Smooth muscle cell (in vitro differentiated cells): Measurements from ENCODE around the gene MIPEP. TPM values are rescaled to one million over a fixed set of nuclear protein-coding genes. Genes with fewer than 3 reads are reported as not detected.

Experiments used
- DNase-seq: peaks from one replicate; lab custom pipeline; 2025; ENCODE audit not compliant: unreplicated experiment; lab: John Stamatoyannopoulos, UW
- H2AFZ ChIP-seq: fragments of 200-600 bp; sonication (generic); 2 replicates; pipeline ENCODE4 v1.6.0; 2016; ENCODE audit warnings: antibody characterized with exemption, low read depth, mild to moderate bottlenecking
- H3F3A ChIP-seq: fragments of 200-600 bp; sonication (generic); 2 replicates; pipeline ENCODE4 v1.6.0; 2017; ENCODE audit warnings: antibody characterized with exemption, low read depth
- H3K27ac ChIP-seq: fragments of 200-600 bp; sonication (generic); 2 replicates; pipeline ENCODE4 v1.5.1; 2016; ENCODE audit warnings: low read depth, mild to moderate bottlenecking
- H3K27me3 ChIP-seq: fragments of 200-600 bp; sonication (generic); 2 replicates; pipeline ENCODE4 v1.6.1; 2016; ENCODE audit warnings: low read depth, mild to moderate bottlenecking
- H3K36me3 ChIP-seq: fragments of 200-600 bp; sonication (generic); 2 replicates; pipeline ENCODE4 v1.5.1; 2016; ENCODE audit warnings: low read depth
- H3K4me1 ChIP-seq: fragments of 200-600 bp; sonication (generic); 2 replicates; pipeline ENCODE4 v1.5.1; 2016; ENCODE audit warnings: low read depth
- H3K4me2 ChIP-seq: fragments of 200-600 bp; sonication (generic); 2 replicates; pipeline ENCODE4 v1.6.0; 2016; ENCODE audit warnings: mild to moderate bottlenecking
- H3K4me3 ChIP-seq: fragments of 200-600 bp; sonication (generic); 2 replicates; pipeline ENCODE4 v1.5.1; 2016; ENCODE audit warnings: mild to moderate bottlenecking
- H3K79me2 ChIP-seq: fragments of 200-600 bp; sonication (generic); 2 replicates; pipeline ENCODE4 v1.6.0; 2016; ENCODE audit warnings: low read depth, mild to moderate bottlenecking
- H3K9ac ChIP-seq: fragments of 200-600 bp; sonication (generic); 2 replicates; pipeline ENCODE4 v1.6.0; 2016; ENCODE audit warnings: low read depth
- H3K9me3 ChIP-seq: fragments of 200-600 bp; sonication (generic); replicated peaks from 2 replicates; pipeline ENCODE4 v1.5.1; 2016; ENCODE audit warnings: low read depth
- H4K20me1 ChIP-seq: fragments of 200-600 bp; sonication (generic); 2 replicates; pipeline ENCODE4 v1.6.0; 2016; ENCODE audit warnings: low read depth
- CTCF ChIP-seq: fragments of 200-600 bp; sonication (generic); IDR thresholded peaks from 2 replicates; pipeline ENCODE4 v1.5.1; 2017; ENCODE audit warnings: borderline replicate concordance, mild to moderate bottlenecking, antibody characterized with exemption; ENCODE audit not compliant: insufficient read depth, poor library complexity, severe bottlenecking
- WGBS: methylation state at CpG from one replicate; pipeline ENCODE4 v1.1.7; 2016; ENCODE audit warnings: low lambda C conversion rate; 5-methylcytosine and 5-hydroxymethylcytosine counted together
- polyA plus RNA-seq: library from polyadenylated mRNA; unstranded; fragments of >200 nt; fragmentation: Nextera tagmentation; extraction: Ambion mirVana; gene quantifications from 2 replicates; pipeline ENCODE4 v1.2.1, GENCODE V29; 2016
- total RNA-seq: library from RNA; depleted of rRNA; stranded (reverse); fragments of >200 nt; gene quantifications from 2 replicates; pipeline ENCODE4 v1.2.3, GENCODE V29; 2014

Gene MIPEP
- total and polyA plus RNA-seq, 2 experiments from 2014 or later: 15.7 to 18.9 TPM

GRCh38 chr13:23725922-23726321 lies 163.3 kb downstream of the MIPEP start:
- TF ChIP-seq CTCF: no peak
- H3F3A ChIP-seq: peaks cover 17% of the 10 kb centered on the region
- no peaks in the 10 kb centered on the region for H3K79me2 ChIP-seq
- H3K27ac ChIP-seq: no peak overlapping the region
- no peaks in the 10 kb centered on the region for H4K20me1 ChIP-seq
- peaks cover 12% of the 10 kb centered on the region for H3K4me1 ChIP-seq
- no peaks in the 10 kb centered on the region for H3K36me3 ChIP-seq
- H3K4me2 ChIP-seq: no peak overlapping the region
- H2AFZ ChIP-seq: no peak overlapping the region
- H3K27me3 ChIP-seq: no peaks in the 10 kb centered on the region
- H3K9ac ChIP-seq: no peak overlapping the region
- no peak for DNase-seq
- 90% methylated on average over 10 of the region's 10 CpGs for WGBS
- H3K4me3 ChIP-seq: no peak overlapping the region
- no peaks in the 10 kb centered on the region for H3K9me3 ChIP-seq

- 53% methylated on average over 7 of the region's 7 CpGs for WGBS
- Histone ChIP-seq H3K9me3 (no peaks in the 10 kb centered on the region), H3K4me2 (peak overlapping the region; percentile 71), H3K36me3 (no peaks in the 10 kb centered on the region), H3K4me1 (peaks cover 12% of the 10 kb centered on the region), H3F3A (peaks cover 17% of the 10 kb centered on the region), H4K20me1 (no peaks in the 10 kb centered on the region), H3K4me3 (no peak overlapping the region), H3K27me3 (no peaks in the 10 kb centered on the region), H3K79me2 (no peaks in the 10 kb centered on the region), H3K9ac (no peak overlapping the region), H3K27ac (peak overlapping the region; percentile 80), H2AFZ (no peak overlapping the region)
- no peak for DNase-seq
- no peak for TF ChIP-seq CTCF
Measured at GRCh38 chr13:23724196-23724970, 164.8 kb downstream of the MIPEP start.

- H3K27ac ChIP-seq: peak overlapping the region; percentile 80
- H3K9me3 ChIP-seq: no peaks in the 10 kb centered on the region
- no peaks in the 10 kb centered on the region for H3K79me2 ChIP-seq
- WGBS: 0% methylated on average over 1 of the region's 1 CpG
- H3K36me3 ChIP-seq: no peaks in the 10 kb centered on the region
- peaks cover 12% of the 10 kb centered on the region for H3K4me1 ChIP-seq
- TF ChIP-seq CTCF: no peak
- H4K20me1 ChIP-seq: no peaks in the 10 kb centered on the region
- no peak for DNase-seq
- peak overlapping the region; percentile 71 for H3K4me2 ChIP-seq
- H3F3A ChIP-seq: peaks cover 18% of the 10 kb centered on the region
- H3K9ac ChIP-seq: peak overlapping the region; percentile 18
- H3K4me3 ChIP-seq: no peak overlapping the region
- H2AFZ ChIP-seq: peak overlapping the region; percentile 42
- no peaks in the 10 kb centered on the region for H3K27me3 ChIP-seq
Measured at GRCh38 chr13:23723471-23723870, 165.7 kb downstream of the MIPEP start.
